Stimulated activated CD8-positive, alpha-beta memory T cell treated with anti-CD3 and anti-CD28 coated beads, Interleukin-7, amount 100 ng/mL, for 1 hour (primary cell): ENCODE data around the gene MRPL57.
A peak's percentile ranks its signal among the peaks of the same experiment; 100 is the strongest.
"Not testable (repeated sequence)": the region's sequence is repeated elsewhere in the genome, so short reads cannot be mapped to it uniquely, and the experiment has no call there.

ENCODE experiments used
- DNase-seq, 2 donors: peaks; one replicate each; pipeline ENCODE4 v3.0.0-alpha.2; 2020; ENCODE audit warnings: low read depth in 2 of 2

Gene MRPL57

GRCh38 chr13:21176215-21176981, at the start of gene MRPL57, which contains the start of gene SKA3:
Gene MRPL57 (plus strand): TSS chr13:21176658. CDS start chr13:21176917, 259 bp downstream.
Gene SKA3 (minus strand): TSS chr13:21176552. CDS start chr13:21176477, 75 bp downstream.
- peak; percentile 90 to 91 for DNase-seq

- no peak for DNase-seq
Measured at GRCh38 chr13:21130116-21130515, 46.3 kb upstream of the MRPL57 start.

GRCh38 chr13:21133077-21133476, 43.4 kb upstream of the MRPL57 start:
- no peak for DNase-seq

GRCh38 chr13:21134475-21134874, 42.0 kb upstream of the MRPL57 start:
- DNase-seq = no peak

- not testable (repeated sequence) for DNase-seq
Measured at GRCh38 chr13:21135833-21136232, 40.6 kb upstream of the MRPL57 start.

- no peak for DNase-seq
Measured at GRCh38 chr13:21137696-21138095, 38.8 kb upstream of the MRPL57 start.

GRCh38 chr13:21138561-21138960, 37.9 kb upstream of the MRPL57 start:
- DNase-seq = no peak

- DNase-seq = no peak
Measured at GRCh38 chr13:21139374-21139773, 37.1 kb upstream of the MRPL57 start.

GRCh38 chr13:21142766-21143165, 33.7 kb upstream of the MRPL57 start:
- no peak for DNase-seq

- DNase-seq = no peak
Measured at GRCh38 chr13:21147827-21148226, 28.6 kb upstream of the MRPL57 start.

- DNase-seq = no peak
Measured at GRCh38 chr13:21148557-21149258, 27.8 kb upstream of the MRPL57 start.

- DNase-seq = no peak
Measured at GRCh38 chr13:21149568-21149967, 26.9 kb upstream of the MRPL57 start.

GRCh38 chr13:21150013-21150412, 26.4 kb upstream of the MRPL57 start:
- no peak for DNase-seq

GRCh38 chr13:21152251-21152899, 24.1 kb upstream of the MRPL57 start:
- DNase-seq = no peak

- no peak for DNase-seq
Measured at GRCh38 chr13:21164631-21165030, 11.8 kb upstream of the MRPL57 start.

- not testable (repeated sequence) for DNase-seq
Measured at GRCh38 chr13:21165606-21166005, 10.9 kb upstream of the MRPL57 start.

- DNase-seq = no peak
Measured at GRCh38 chr13:21171420-21171819, 5.0 kb upstream of the MRPL57 start.

GRCh38 chr13:21173767-21174166, 2.7 kb upstream of the MRPL57 start:
- not testable (repeated sequence) for DNase-seq

GRCh38 chr13:21175656-21176214, 723 bp upstream of the MRPL57 start:
- DNase-seq = no peak

- peak in 1 of 2 donors; percentile 4 for DNase-seq
Measured at GRCh38 chr13:21176982-21177284, 475 bp downstream of the MRPL57 start.

- no peak for DNase-seq
Measured at GRCh38 chr13:21181671-21182070, 5.2 kb downstream of the MRPL57 start.

- not testable (repeated sequence) for DNase-seq
Measured at GRCh38 chr13:21186410-21186809, 10.0 kb downstream of the MRPL57 start.
